ENCODE measurements around the gene MAP2K2. TPM values are rescaled to one million over a fixed set of nuclear protein-coding genes. Genes with fewer than 3 reads are reported as not detected.
"Not testable (repeated sequence)": the region's sequence is repeated elsewhere in the genome, so short reads cannot be mapped to it uniquely, and the experiment has no call there.

The MAP2K2 gene
- 100 to 1,000 TPM in 3 of 4 donors, 10 to 100 TPM in 1; 89.0 to 111 (median 106) TPM for total RNA-seq

DNA sequence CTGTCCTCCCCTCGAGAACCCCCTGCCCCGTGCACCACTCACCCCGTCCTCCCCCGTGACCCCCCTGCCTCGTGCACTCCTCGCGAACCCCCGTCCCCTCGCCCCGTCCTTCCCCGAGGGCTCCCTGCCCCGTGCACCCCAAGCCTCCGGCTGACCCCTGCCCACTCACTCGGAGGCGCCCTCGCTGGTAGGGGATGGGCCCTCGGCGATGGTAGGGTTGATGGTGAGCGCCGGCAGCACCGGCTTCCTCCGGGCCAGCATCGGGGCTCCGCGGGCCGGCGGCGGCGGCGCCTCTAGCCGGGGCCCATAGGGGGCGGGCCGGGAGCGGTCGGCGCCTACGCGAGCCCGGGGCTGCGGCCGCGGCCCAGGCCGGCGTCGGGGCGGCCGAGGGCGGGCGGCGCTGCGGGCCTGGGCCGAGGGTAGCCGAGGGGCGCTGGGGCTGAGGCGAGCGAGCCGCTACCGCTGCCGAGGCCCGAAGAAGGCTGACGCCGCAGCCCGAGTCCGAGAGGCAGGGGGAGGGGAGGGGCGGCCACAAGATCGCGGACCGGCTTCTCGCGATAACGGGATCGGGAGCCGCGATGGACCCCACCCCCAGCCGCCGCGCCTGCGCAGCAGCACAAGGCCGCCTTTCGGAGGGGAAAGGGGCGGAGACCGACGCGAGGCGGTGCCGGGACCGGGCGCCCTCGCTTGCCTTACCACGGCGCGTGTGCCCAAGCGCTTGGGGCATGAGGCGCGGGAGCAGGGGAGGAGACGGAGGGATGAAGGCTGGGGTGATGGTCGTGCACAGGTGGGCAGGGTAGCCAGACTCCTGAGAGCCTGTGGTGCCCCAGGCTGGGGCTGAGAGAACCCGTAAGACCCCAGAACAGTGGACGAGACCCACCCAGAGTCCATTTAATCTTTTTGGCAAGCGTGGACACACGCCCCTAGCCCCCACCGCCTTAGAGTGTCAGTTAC lies at the start of gene MAP2K2:
Gene MAP2K2, minus strand, starts transcription at position 508 of the 954 bp plus-strand sequence. Its CDS starts 247 bp downstream, at position 261.
- H3K4me3 ChIP-seq (ENCODE audit: low read depth, poor library complexity, severe bottlenecking) = peak within 1 kb of the TSS; percentile 92
- intact Hi-C loops (cut with DNase I; ENCODE audit: low total_unique reads) = no loop called here
- DNase-seq (ENCODE audit: low spot score in 2 of 2) = peak; percentile 89 to 99
- TF ChIP-seq POLR2A (IDR thresholded peaks at IDR 0.05) (no peak), CTCF (IDR thresholded peaks at IDR 0.05) (no peak)
- 1% methylated on average over 25 to 44 of the region's 102 CpGs for WGBS, 2 donors

DNA sequence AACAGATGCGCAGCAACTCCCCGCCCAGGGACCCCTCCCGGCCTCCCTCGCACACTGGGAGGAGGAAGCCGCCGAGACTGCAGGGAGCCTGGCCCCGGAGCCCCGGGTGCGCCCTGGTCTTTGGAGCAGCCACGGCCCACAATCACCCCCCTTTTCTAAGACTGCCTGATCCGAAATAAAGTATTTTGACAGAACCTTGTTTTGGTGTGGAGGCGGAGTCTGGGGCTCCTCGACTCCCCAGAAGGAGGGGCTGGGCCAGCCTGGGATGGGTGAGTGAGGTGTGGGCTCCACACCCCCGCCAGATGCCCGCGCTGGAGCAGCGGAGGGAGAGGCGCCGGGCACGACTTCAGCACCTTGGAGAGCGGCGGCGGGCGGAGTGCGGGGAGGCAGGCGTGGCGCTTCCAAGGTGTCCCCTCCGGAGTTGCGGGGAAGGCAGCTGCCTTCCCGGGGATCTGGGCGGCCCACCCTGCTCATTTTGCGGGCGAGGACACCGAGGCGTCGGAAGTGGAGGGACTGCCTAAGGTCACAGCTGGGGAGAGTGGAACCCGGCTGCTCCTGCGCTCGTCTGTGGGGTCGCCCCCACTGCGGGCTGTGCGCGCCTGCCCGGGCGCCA lies 49.0 kb upstream of the MAP2K2 start:
- whole genome bisulfite sequencing, 2 donors = 7% methylated on average over 26 to 31 of the region's 45 CpGs
- TF ChIP-seq POLR2A (IDR thresholded peaks at IDR 0.05) (no peak), CTCF (IDR thresholded peaks at IDR 0.05) (no peak)
- DNase-seq (ENCODE audit: low spot score in 2 of 2) = no peak
- H3K4me3 ChIP-seq (ENCODE audit: low read depth, poor library complexity, severe bottlenecking) = no peak overlapping the region
- intact Hi-C loops (cut with DNase I; ENCODE audit: low total_unique reads) = no loop called here

- 55 to 69% methylated on average over 14 to 17 of the region's 22 CpGs for WGBS, 2 donors
- TF ChIP-seq POLR2A (IDR thresholded peaks at IDR 0.05) (no peak), CTCF (IDR thresholded peaks at IDR 0.05) (no peak)
- intact Hi-C loops (cut with DNase I; ENCODE audit: low total_unique reads) = no loop called here
- H3K4me3 ChIP-seq (ENCODE audit: low read depth, poor library complexity, severe bottlenecking) = no peak overlapping the region
- no peak for DNase-seq (ENCODE audit: low spot score in 2 of 2)
Observed at GRCh38 chr19:4171676-4172075, 47.8 kb upstream of the MAP2K2 start.

GRCh38 chr19:4164262-4164661 lies 40.3 kb upstream of the MAP2K2 start:
- DNase-seq (ENCODE audit: low spot score in 2 of 2) = no peak
- H3K4me3 ChIP-seq (ENCODE audit: low read depth, poor library complexity, severe bottlenecking) = no peak overlapping the region
- TF ChIP-seq CTCF (IDR thresholded peaks at IDR 0.05) (no peak), POLR2A (IDR thresholded peaks at IDR 0.05) (no peak)
- intact Hi-C loops (cut with DNase I; ENCODE audit: low total_unique reads) = no loop called here
- 42 to 52% methylated on average over 11 of the region's 11 CpGs for WGBS, 2 donors

DNA sequence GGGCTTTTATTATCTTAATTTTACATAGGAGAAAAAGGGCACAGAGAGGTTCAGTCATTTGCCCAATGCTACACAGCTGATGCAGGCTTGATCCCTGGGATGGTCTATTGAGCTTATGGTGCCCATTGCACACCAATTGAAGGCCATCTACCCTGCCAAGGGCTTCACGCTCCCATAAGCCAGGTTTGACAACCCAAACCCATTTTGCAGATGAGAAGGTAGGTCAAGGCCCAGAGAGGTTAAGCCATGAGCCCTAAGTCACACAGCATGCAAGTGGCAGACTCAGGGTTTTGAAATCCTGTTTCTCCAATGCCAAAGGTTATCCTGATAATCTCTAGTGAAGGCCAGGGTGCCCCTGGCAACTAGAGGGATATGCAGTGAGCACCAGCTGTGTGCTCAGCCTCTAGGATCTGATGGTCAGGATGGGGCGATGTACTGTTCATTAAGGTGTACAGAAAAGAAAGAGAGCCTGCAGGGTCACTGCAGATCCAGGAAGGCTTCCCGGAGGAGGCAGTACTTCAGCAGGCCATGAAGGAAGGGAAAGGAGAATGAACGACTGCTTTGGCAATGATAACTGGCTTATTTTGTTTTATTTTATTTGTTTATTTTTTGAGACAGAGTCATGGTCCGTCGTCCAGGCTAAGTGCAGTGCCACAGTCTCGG lies 37.6 kb upstream of the MAP2K2 start:
- no peak overlapping the region for H3K4me3 ChIP-seq (ENCODE audit: low read depth, poor library complexity, severe bottlenecking)
- intact Hi-C loops (cut with DNase I; ENCODE audit: low total_unique reads) = no loop called here
- TF ChIP-seq CTCF (IDR thresholded peaks at IDR 0.05) = no peak
- WGBS, 2 donors = 76 to 81% methylated on average over 7 of the region's 7 CpGs
- no peak for DNase-seq (ENCODE audit: low spot score in 2 of 2)

DNA sequence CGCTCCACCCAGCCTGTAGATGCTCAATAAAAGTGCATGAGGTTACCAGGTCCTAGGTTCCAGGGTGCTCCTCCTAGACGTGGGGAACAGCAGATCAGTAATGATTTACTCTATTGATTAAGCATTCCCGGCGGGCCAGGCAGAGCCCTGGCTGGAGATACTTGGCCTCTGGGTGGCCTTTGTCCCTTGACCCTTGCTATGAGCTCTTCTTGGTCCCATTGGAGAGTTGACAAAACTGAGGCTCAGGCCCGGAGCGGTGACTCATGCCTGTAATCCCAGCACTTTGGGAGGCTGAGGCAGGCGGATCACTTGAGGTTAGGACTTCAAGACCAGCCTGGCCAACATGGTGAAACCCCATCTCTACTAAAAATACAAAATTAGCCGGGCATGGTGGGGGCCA lies 34.0 kb upstream of the MAP2K2 start:
- WGBS, 2 donors = 74 to 77% methylated on average over 8 of the region's 8 CpGs
- intact Hi-C loops (cut with DNase I; ENCODE audit: low total_unique reads); DNase-seq (ENCODE audit: low spot score in 2 of 2); H3K4me3 ChIP-seq (ENCODE audit: low read depth, poor library complexity, severe bottlenecking): not testable (repeated sequence)

All from lower leg skin (tissue), 4 donors.